NB4 (cell line): ENCODE measurements around the gene ANKS1A.
"Not testable (repeated sequence)": the region's sequence is repeated elsewhere in the genome, so short reads cannot be mapped to it uniquely, and the experiment has no call there.

ENCODE experiments used
- DNase-seq: peaks from one replicate; pipeline ENCODE4 v3.0.0; 2010; ENCODE audit warnings: low read depth
- H3K4me3 ChIP-seq: one replicate; pipeline ENCODE4 v1.5.1; 2011; ENCODE audit warnings: mild to moderate bottlenecking, low read depth, low read length, moderate library complexity
- CTCF ChIP-seq: IDR thresholded peaks from one replicate; pipeline ENCODE4 v1.5.1; 2012; ENCODE audit warnings: low read depth, low read length
- MAX ChIP-seq: IDR thresholded peaks from 2 replicates; pipeline ENCODE4 v1.6.1; 2011; ENCODE audit warnings: low read depth, low read length
- MYC ChIP-seq: IDR thresholded peaks from 2 replicates; pipeline ENCODE4 v1.6.1; 2011; ENCODE audit warnings: low read depth, low read length
- POLR2A ChIP-seq: IDR thresholded peaks from 2 replicates; pipeline ENCODE4 v1.6.1; 2011; ENCODE audit warnings: mild to moderate bottlenecking; ENCODE audit not compliant: insufficient read length; ENCODE audit errors: extremely low read depth

Gene ANKS1A

GRCh38 chr6:34987506-34987905 lies 98.5 kb downstream of the ANKS1A start:
- TF ChIP-seq CTCF (no peak), POLR2A (no peak), MYC (no peak), MAX (no peak)
- DNase-seq = no peak
- H3K4me3 ChIP-seq = no peak overlapping the region

GRCh38 chr6:34990971-34991560 lies 102.0 kb downstream of the ANKS1A start:
- TF ChIP-seq MAX (no peak), POLR2A (no peak), CTCF (no peak), MYC (no peak)

GRCh38 chr6:34992376-34992775 lies 103.3 kb downstream of the ANKS1A start:
- no peak overlapping the region for H3K4me3 ChIP-seq
- DNase-seq = no peak
- TF ChIP-seq MAX (no peak), CTCF (no peak)

More at GRCh38 chr6:34990971-34991560, 102.0 kb downstream of the ANKS1A start:
- DNase-seq = no peak
- no peak overlapping the region for H3K4me3 ChIP-seq

GRCh38 chr6:34993213-34993612 lies 104.2 kb downstream of the ANKS1A start:
- no peak for TF ChIP-seq MAX
- TF ChIP-seq MYC = no peak
- no peak for TF ChIP-seq CTCF
- TF ChIP-seq POLR2A = no peak
- DNase-seq = no peak
- no peak overlapping the region for H3K4me3 ChIP-seq

GRCh38 chr6:34994693-34995092 lies 105.6 kb downstream of the ANKS1A start:
- H3K4me3 ChIP-seq = no peak overlapping the region
- no peak for DNase-seq
- TF ChIP-seq POLR2A (no peak), MAX (no peak), MYC (no peak), CTCF (no peak)

GRCh38 chr6:34998417-34998816 lies 109.4 kb downstream of the ANKS1A start:
- H3K4me3 ChIP-seq, DNase-seq: not testable (repeated sequence)

GRCh38 chr6:34999153-34999552 lies 110.1 kb downstream of the ANKS1A start:
- H3K4me3 ChIP-seq, DNase-seq: not testable (repeated sequence)

GRCh38 chr6:34999962-35000361 lies 110.9 kb downstream of the ANKS1A start:
- not testable (repeated sequence) for H3K4me3 ChIP-seq, DNase-seq

- not testable (repeated sequence) for DNase-seq, H3K4me3 ChIP-seq
Observed at GRCh38 chr6:35001349-35001748, 112.3 kb downstream of the ANKS1A start.

- not testable (repeated sequence) for DNase-seq, H3K4me3 ChIP-seq
Observed at GRCh38 chr6:35003886-35004530, 115.0 kb downstream of the ANKS1A start.
